Mesothelial cell of epicardium (in vitro differentiated cells): ENCODE results near the gene GLIPR1. TPM values are rescaled to one million over a fixed set of nuclear protein-coding genes. Genes with fewer than 3 reads are reported as not detected.
A peak's percentile ranks its signal among the peaks of the same experiment; 100 is the strongest.

Source experiments
- DNase-seq, 2 experiments: peaks; one replicate each; pipeline ENCODE4 v3.0.0; 2021; ENCODE audit warnings: low spot score in 2 of 2; ENCODE audit not compliant: unreplicated experiment in 2 of 2
- H3K27ac Mint-ChIP-seq: 2 replicates; pipeline ENCODE4 v1.8.0; 2021; ENCODE audit warnings: mixed read lengths
- H3K27me3 Mint-ChIP-seq: 2 replicates; pipeline ENCODE4 v1.8.0; 2021; ENCODE audit warnings: low read depth, mixed read lengths
- H3K36me3 Mint-ChIP-seq: 2 replicates; pipeline ENCODE4 v1.8.0; 2021; ENCODE audit warnings: mixed read lengths
- H3K4me1 Mint-ChIP-seq: 2 replicates; pipeline ENCODE4 v1.8.0; 2021; ENCODE audit warnings: mixed read lengths
- H3K4me3 Mint-ChIP-seq: 2 replicates; pipeline ENCODE4 v1.8.0; 2021; ENCODE audit warnings: mild to moderate bottlenecking, moderate library complexity, mixed read lengths
- H3K9me3 Mint-ChIP-seq: 2 replicates; pipeline ENCODE4 v1.8.0; 2021; ENCODE audit warnings: mixed read lengths
- total RNA-seq: library from RNA; stranded (reverse); gene quantifications from 3 replicates; pipeline ENCODE4 v1.2.1, GENCODE V29; 2021
- TF ChIP-seq, protein P1 (sequence below): fragments of 200-600 bp; sonication (generic); IDR thresholded peaks from one replicate; pipeline ENCODE4 v1.5.0; 2021; ENCODE audit warnings: antibody characterized with exemption; ENCODE audit not compliant: unreplicated experiment

The GLIPR1 gene
- total RNA-seq, 1 donor from 2014 or later = 30.5 TPM

DNA sequence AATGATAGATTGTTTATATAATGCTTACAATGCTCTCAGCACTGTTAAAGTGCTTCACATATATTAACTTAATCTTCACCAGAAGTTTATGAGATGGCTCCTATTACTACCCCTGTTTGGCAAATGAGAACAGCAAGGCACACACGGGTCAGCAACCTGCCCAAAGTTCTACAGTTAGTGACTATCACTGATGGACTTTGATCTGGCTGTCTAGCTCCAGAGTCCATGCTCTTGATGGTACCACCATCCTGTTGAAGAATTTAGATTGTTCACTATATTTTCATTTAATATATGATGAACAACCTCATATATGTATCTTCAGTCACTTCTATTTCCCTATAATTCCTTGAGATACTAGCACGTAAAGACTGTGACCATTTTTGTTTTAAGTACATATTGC, 10.6 kb downstream of the GLIPR1 start:
- no peak for DNase-seq
- TF ChIP-seq, protein P1, sequence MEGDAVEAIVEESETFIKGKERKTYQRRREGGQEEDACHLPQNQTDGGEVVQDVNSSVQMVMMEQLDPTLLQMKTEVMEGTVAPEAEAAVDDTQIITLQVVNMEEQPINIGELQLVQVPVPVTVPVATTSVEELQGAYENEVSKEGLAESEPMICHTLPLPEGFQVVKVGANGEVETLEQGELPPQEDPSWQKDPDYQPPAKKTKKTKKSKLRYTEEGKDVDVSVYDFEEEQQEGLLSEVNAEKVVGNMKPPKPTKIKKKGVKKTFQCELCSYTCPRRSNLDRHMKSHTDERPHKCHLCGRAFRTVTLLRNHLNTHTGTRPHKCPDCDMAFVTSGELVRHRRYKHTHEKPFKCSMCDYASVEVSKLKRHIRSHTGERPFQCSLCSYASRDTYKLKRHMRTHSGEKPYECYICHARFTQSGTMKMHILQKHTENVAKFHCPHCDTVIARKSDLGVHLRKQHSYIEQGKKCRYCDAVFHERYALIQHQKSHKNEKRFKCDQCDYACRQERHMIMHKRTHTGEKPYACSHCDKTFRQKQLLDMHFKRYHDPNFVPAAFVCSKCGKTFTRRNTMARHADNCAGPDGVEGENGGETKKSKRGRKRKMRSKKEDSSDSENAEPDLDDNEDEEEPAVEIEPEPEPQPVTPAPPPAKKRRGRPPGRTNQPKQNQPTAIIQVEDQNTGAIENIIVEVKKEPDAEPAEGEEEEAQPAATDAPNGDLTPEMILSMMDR = no peak
- Mint-ChIP-seq H3K4me1 (peaks cover 8% of the 10 kb centered on the region), H3K4me3 (no peak overlapping the region), H3K36me3 (peaks cover 5% of the 10 kb centered on the region), H3K27me3 (no peaks in the 10 kb centered on the region), H3K9me3 (no peaks in the 10 kb centered on the region), H3K27ac (no peak overlapping the region)

DNA sequence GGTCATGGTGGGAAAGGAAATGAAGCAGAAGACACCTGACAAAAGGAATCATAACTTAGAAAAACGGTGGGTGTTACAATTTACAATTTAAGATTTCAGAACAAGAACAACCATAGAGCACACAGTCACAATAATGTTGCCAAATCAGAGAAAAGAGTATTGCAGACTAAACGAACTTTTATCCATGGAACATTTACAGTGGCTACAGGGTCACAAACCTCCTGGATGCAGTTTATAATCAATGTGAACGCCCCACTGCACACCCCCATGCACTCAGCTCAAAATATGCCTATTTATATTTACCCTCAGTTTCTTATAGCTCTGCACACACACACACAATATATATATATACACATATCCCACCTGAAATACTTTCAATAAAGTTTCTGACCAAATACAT, 22.9 kb downstream of the GLIPR1 start:
- Mint-ChIP-seq H3K4me3 (no peak overlapping the region), H3K4me1 (peaks cover 13% of the 10 kb centered on the region), H3K27ac (no peak overlapping the region), H3K27me3 (no peaks in the 10 kb centered on the region), H3K36me3 (peaks cover 18% of the 10 kb centered on the region), H3K9me3 (no peaks in the 10 kb centered on the region)
- no peak for DNase-seq
- TF ChIP-seq, protein P1 = no peak

DNA sequence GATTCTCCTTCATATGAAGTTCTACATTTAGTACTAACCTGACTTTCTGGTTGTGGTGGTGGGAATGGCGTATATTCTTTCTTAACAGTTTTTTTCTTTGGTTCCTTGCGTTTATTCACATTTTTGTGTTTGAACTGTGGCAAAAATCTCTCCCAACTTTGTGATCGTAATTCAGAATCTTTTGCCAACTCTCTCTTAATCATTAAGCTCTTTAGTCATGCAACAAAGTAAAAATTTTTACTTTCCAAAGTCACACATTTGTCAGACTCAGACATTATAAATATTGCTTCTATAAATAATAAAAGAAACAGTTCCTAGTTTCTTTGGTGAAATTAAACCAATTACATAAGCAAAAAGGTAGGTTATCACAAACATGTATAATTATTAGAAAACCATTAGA, 23.3 kb downstream of the GLIPR1 start:
- no peak overlapping the region for H3K4me3 Mint-ChIP-seq
- H3K36me3 Mint-ChIP-seq = peaks cover 17% of the 10 kb centered on the region
- H3K4me1 Mint-ChIP-seq = peaks cover 13% of the 10 kb centered on the region
- H3K27me3 Mint-ChIP-seq = no peaks in the 10 kb centered on the region
- TF ChIP-seq, protein P1 = no peak
- no peak overlapping the region for H3K27ac Mint-ChIP-seq
- DNase-seq = no peak
- no peaks in the 10 kb centered on the region for H3K9me3 Mint-ChIP-seq

DNA sequence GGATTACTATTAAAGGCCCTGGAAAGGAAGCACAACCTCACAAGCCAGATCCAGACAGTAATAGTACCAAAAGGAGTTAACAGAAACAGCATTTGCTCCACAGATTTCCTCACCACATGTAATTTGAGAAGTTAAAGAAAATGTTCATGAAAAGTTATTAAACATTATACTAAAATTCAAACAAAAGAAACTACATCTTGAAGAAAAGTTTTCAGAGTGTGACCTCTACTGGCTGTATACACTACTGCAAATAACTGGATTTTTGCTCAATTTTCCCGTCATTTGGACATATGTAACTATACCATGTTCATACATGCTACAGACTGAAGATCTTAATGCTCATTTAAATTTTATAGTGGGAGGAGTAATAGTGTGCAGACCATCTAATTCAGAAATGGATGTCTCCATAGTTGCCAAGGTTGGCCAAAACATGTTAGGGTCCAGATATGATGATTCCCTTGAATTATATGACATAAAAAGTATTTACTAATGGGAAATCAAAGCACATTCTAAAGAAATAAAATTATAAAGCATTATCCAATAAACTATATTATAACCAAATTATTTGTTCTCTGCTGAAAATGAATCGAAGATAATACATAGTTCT, 25.3 kb downstream of the GLIPR1 start:
- Mint-ChIP-seq H3K27ac (no peak overlapping the region), H3K4me1 (peaks cover 25% of the 10 kb centered on the region), H3K36me3 (peaks cover 12% of the 10 kb centered on the region), H3K9me3 (no peaks in the 10 kb centered on the region), H3K27me3 (no peaks in the 10 kb centered on the region), H3K4me3 (no peak overlapping the region)
- TF ChIP-seq, protein P1 = peak; percentile 69
- DNase-seq = no peak

DNA sequence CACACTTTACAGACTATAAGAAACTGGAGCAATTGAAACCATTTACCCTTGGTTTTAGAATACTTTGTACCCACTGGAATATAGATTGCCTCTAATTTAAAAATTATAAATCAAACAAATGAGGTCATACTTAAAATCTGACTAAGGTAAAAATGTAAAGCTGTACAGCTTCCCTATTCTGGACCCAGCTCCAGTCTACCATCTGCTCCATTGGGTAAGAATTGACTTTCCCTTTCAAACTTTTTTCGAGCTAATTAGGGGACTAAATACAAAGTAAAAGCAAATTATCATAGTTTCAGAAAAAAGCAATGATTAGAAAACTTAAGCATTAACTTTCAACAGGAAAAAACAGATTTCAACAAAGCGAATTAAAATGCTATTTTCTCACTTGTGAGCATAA, 26.5 kb downstream of the GLIPR1 start:
- H3K4me3 Mint-ChIP-seq = no peak overlapping the region
- no peak for DNase-seq
- TF ChIP-seq, protein P1 = no peak
- no peak overlapping the region for H3K27ac Mint-ChIP-seq
- no peaks in the 10 kb centered on the region for H3K9me3 Mint-ChIP-seq
- peaks cover 8% of the 10 kb centered on the region for H3K36me3 Mint-ChIP-seq
- peaks cover 29% of the 10 kb centered on the region for H3K4me1 Mint-ChIP-seq
- H3K27me3 Mint-ChIP-seq = no peaks in the 10 kb centered on the region

DNA sequence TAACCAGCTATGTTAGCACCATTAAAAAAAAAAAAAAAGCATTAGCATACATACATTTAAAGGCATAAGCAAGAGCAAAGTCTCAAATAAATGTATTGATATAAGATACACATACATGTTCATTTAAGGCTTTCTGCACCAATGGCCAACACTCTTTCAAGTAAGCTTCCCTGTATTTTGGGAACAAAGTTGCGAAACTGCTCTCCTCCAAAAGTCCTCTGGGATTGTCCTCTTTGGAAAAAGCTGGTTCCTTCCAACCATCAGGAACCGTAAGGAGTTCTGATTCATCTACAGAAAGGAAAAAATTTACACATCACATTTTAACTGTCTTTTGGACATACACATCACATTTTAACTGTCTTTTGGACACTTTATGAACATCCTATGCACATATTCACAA, 27.6 kb downstream of the GLIPR1 start:
- Mint-ChIP-seq H3K27ac (no peak overlapping the region), H3K9me3 (no peaks in the 10 kb centered on the region), H3K4me1 (peaks cover 30% of the 10 kb centered on the region), H3K27me3 (no peaks in the 10 kb centered on the region), H3K36me3 (peaks cover 8% of the 10 kb centered on the region), H3K4me3 (no peak overlapping the region)
- no peak for DNase-seq
- TF ChIP-seq, protein P1 = no peak
